Measurements from ENCODE around the gene ZSWIM6. TPM values are rescaled to one million over a fixed set of nuclear protein-coding genes. Genes with fewer than 3 reads are reported as not detected.

The ZSWIM6 gene
- total RNA-seq, 2 experiments from 2014 or later: 0.06 to 0.17 TPM

GRCh38 chr5:61333954-61334867, 2.2 kb downstream of the ZSWIM6 start:
- Histone ChIP-seq H3K36me3 (ENCODE audit: insufficient read depth, low read length) (no peaks in the 10 kb centered on the region), H3K4me2 (ENCODE audit: low read length) (peak overlapping the region; percentile 34; the same call in 1 of the 2 replicates), H3K79me2 (ENCODE audit: insufficient read depth, low read depth, low read length) (no peaks in the 10 kb centered on the region), H3K4me3 (ENCODE audit: low read depth, low read length, poor library complexity, severe bottlenecking) (no peak overlapping the region), H3K27ac (ENCODE audit: low read depth, low read length, poor library complexity, severe bottlenecking) (no peak overlapping the region), H3K9me3 (ENCODE audit: low read length) (no peaks in the 10 kb centered on the region), H3K9me2 (ENCODE audit: insufficient read depth, low read length) (no peaks in the 10 kb centered on the region), H3K4me1 (ENCODE audit: insufficient read depth, low read length, poor library complexity, severe bottlenecking) (no peaks in the 10 kb centered on the region), H4K20me1 (ENCODE audit: insufficient read depth, low read length) (no peaks in the 10 kb centered on the region), H2AFZ (ENCODE audit: low read length) (no peak overlapping the region)
- intact Hi-C loops (cut with micrococcal nuclease; ENCODE audit: unreplicated experiment): no loop called here
- ChIA-PET POLR2A (no interaction called here), CTCF (ENCODE audit: unreplicated experiment) (no interaction called here)
- no peak for DNase-seq (ENCODE audit: low spot score)
- no peak for TF ChIP-seq EZH2phosphoT487 (IDR thresholded peaks at IDR 0.05; ENCODE audit: borderline replicate concordance, low read depth, low read length)
- BruUV-seq (replicated peaks): no TSS peak

- DNase-seq (ENCODE audit: low spot score): no peak
- Histone ChIP-seq H3K4me1 (ENCODE audit: insufficient read depth, low read length, poor library complexity, severe bottlenecking) (no peaks in the 10 kb centered on the region), H3K9me3 (ENCODE audit: low read length) (no peaks in the 10 kb centered on the region), H2AFZ (ENCODE audit: low read length) (no peak overlapping the region), H4K20me1 (ENCODE audit: insufficient read depth, low read length) (no peaks in the 10 kb centered on the region), H3K4me2 (ENCODE audit: low read length) (no peak overlapping the region), H3K79me2 (ENCODE audit: insufficient read depth, low read depth, low read length) (no peaks in the 10 kb centered on the region), H3K4me3 (ENCODE audit: low read depth, low read length, poor library complexity, severe bottlenecking) (no peak overlapping the region), H3K9me2 (ENCODE audit: insufficient read depth, low read length) (no peaks in the 10 kb centered on the region), H3K36me3 (ENCODE audit: insufficient read depth, low read length) (no peaks in the 10 kb centered on the region), H3K27ac (ENCODE audit: low read depth, low read length, poor library complexity, severe bottlenecking) (no peak overlapping the region)
- intact Hi-C loops (cut with micrococcal nuclease; ENCODE audit: unreplicated experiment): no loop called here
- CTCF ChIA-PET (ENCODE audit: unreplicated experiment): no interaction called here
- no TSS peak for BruUV-seq (replicated peaks)
- TF ChIP-seq EZH2phosphoT487 (IDR thresholded peaks at IDR 0.05; ENCODE audit: borderline replicate concordance, low read depth, low read length) (no peak), CTCF (conservative IDR thresholded peaks at IDR 0.05; ENCODE audit: low read length) (no peak)
- POLR2A ChIA-PET: interaction anchor here (1.4 kb wide), 1 partner anchor 52 kb away, joined by 3 read pairs; no protein-coding TSS in a partner anchor
Measured at GRCh38 chr5:61334868-61335615, 3.0 kb downstream of the ZSWIM6 start.

GRCh38 chr5:61339764-61340163, 7.7 kb downstream of the ZSWIM6 start:
- Histone ChIP-seq H3K9me2 (ENCODE audit: insufficient read depth, low read length) (no peaks in the 10 kb centered on the region), H2AFZ (ENCODE audit: low read length) (no peak overlapping the region), H3K79me2 (ENCODE audit: insufficient read depth, low read depth, low read length) (no peaks in the 10 kb centered on the region), H3K9me3 (ENCODE audit: low read length) (no peaks in the 10 kb centered on the region), H3K4me3 (ENCODE audit: low read depth, low read length, poor library complexity, severe bottlenecking) (no peak overlapping the region), H4K20me1 (ENCODE audit: insufficient read depth, low read length) (no peaks in the 10 kb centered on the region), H3K36me3 (ENCODE audit: insufficient read depth, low read length) (no peaks in the 10 kb centered on the region), H3K27ac (ENCODE audit: low read depth, low read length, poor library complexity, severe bottlenecking) (no peak overlapping the region), H3K4me1 (ENCODE audit: insufficient read depth, low read length, poor library complexity, severe bottlenecking) (no peaks in the 10 kb centered on the region), H3K4me2 (ENCODE audit: low read length) (no peak overlapping the region)
- DNase-seq (ENCODE audit: low spot score): no peak
- no TSS peak for BruUV-seq (replicated peaks)
- intact Hi-C loops (cut with micrococcal nuclease; ENCODE audit: unreplicated experiment): no loop called here
- TF ChIP-seq CTCF (conservative IDR thresholded peaks at IDR 0.05; ENCODE audit: low read length) (no peak), EZH2phosphoT487 (IDR thresholded peaks at IDR 0.05; ENCODE audit: borderline replicate concordance, low read depth, low read length) (no peak)
- POLR2A ChIA-PET: no interaction called here
- CTCF ChIA-PET (ENCODE audit: unreplicated experiment): no interaction called here
